Measurements from ENCODE around the gene TRIO. TPM values are rescaled to one million over a fixed set of nuclear protein-coding genes. Genes with fewer than 3 reads are reported as not detected.

Gene TRIO
- total and polyA plus RNA-seq, 11 donors: 35.2 to 99.1 (median 58.4) TPM

- TF ChIP-seq CTCF (IDR thresholded peaks at IDR 0.05) (no peak), POLR2A (IDR thresholded peaks at IDR 0.05) (no peak)
- ATAC-seq: no peak
- H3K36me3 ChIP-seq: peaks cover 0 to 81% (median 68%) of the 10 kb centered on the region in 9 donors
- intact Hi-C loops (cut with DNase I): loop anchor here in 2 of 10 donors (10.0 kb wide), 1 partner anchor 137 kb away; no protein-coding TSS in a partner anchor
- no peak overlapping the region for H3K27ac ChIP-seq
- H3K27me3 ChIP-seq: no peaks in the 10 kb centered on the region
- peaks cover 0 to 10% (median 0%) of the 10 kb centered on the region in 12 donors for H3K4me1 ChIP-seq
- DNase-seq: no peak
- no peak overlapping the region for H3K4me3 ChIP-seq
- no peaks in the 10 kb centered on the region for H3K9me3 ChIP-seq
- 90 to 94% (median 91%) methylated on average over 20 to 21 of the region's 21 CpGs for WGBS, 4 donors
These were observed 364.2 kb downstream of the TRIO start for GRCh38 chr5:14507156-14507941.

- H3K4me3 ChIP-seq: no peak overlapping the region
- intact Hi-C loops (cut with DNase I): loop anchor here in 2 of 10 donors (10.0 kb wide), 1 partner anchor 137 kb away; no protein-coding TSS in a partner anchor
- H3K9me3 ChIP-seq: no peaks in the 10 kb centered on the region
- peaks cover 0 to 6% (median 0%) of the 10 kb centered on the region in 12 donors for H3K4me1 ChIP-seq
- no peak overlapping the region for H3K27ac ChIP-seq
- H3K27me3 ChIP-seq: no peaks in the 10 kb centered on the region
- TF ChIP-seq POLR2A (IDR thresholded peaks at IDR 0.05) (no peak), CTCF (IDR thresholded peaks at IDR 0.05) (no peak)
- peaks cover 0 to 74% (median 61%) of the 10 kb centered on the region in 9 donors for H3K36me3 ChIP-seq
- ATAC-seq: no peak
- DNase-seq: no peak
- 91 to 95% (median 93%) methylated on average over 20 of the region's 20 CpGs for WGBS, 4 donors
These were observed 364.9 kb downstream of the TRIO start for GRCh38 chr5:14508046-14508445.

- TF ChIP-seq POLR2A (IDR thresholded peaks at IDR 0.05) (no peak), CTCF (IDR thresholded peaks at IDR 0.05) (no peak)
- intact Hi-C loops (cut with DNase I): loop anchor here in 2 of 10 donors (10.0 kb wide), 1 partner anchor 135 kb away; no protein-coding TSS in a partner anchor
- Histone ChIP-seq H3K27ac (no peak overlapping the region), H3K4me3 (no peak overlapping the region), H3K36me3 (peaks cover 0 to 59% (median 46%) of the 10 kb centered on the region in 9 donors), H3K4me1 (no peaks in the 10 kb centered on the region), H3K27me3 (no peaks in the 10 kb centered on the region), H3K9me3 (no peaks in the 10 kb centered on the region)
- no peak for DNase-seq
- ATAC-seq: no peak
- 71 to 88% (median 78%) methylated on average over 11 of the region's 11 CpGs for WGBS, 4 donors
These were observed 366.4 kb downstream of the TRIO start for GRCh38 chr5:14509556-14509955.

- peaks cover 0 to 52% (median 39%) of the 10 kb centered on the region in 9 donors for H3K36me3 ChIP-seq
These were observed 367.1 kb downstream of the TRIO start for GRCh38 chr5:14510156-14510734.

More at GRCh38 chr5:14510156-14510734, 367.1 kb downstream of the TRIO start:
- Histone ChIP-seq H3K9me3 (no peaks in the 10 kb centered on the region), H3K27me3 (no peaks in the 10 kb centered on the region), H3K27ac (no peak overlapping the region), H3K4me3 (no peak overlapping the region), H3K4me1 (no peaks in the 10 kb centered on the region)
- ATAC-seq (no peak), DNase-seq (no peak)
- intact Hi-C loops (cut with DNase I): loop anchor here in 1 of 10 donors (10.0 kb wide), 1 partner anchor 75 kb away; the partner anchor contains the start of gene OTULINL
- no peak for TF ChIP-seq CTCF (IDR thresholded peaks at IDR 0.05)
- no peak for TF ChIP-seq POLR2A (IDR thresholded peaks at IDR 0.05)
- WGBS, 4 donors: 86 to 88% (median 87%) methylated on average over 11 of the region's 11 CpGs
